Prostate gland (tissue), 2 donors: ENCODE data around the gene TNRC18.
A peak's percentile ranks its signal among the peaks of the same experiment; 100 is the strongest.

Experiments
- POLR2A ChIP-seq: fragments of 450-650 bp; IDR thresholded peaks from one replicate; pipeline ENCODE4 v1.6.1; 2016; ENCODE audit warnings: antibody characterized with exemption, mild to moderate bottlenecking
- POLR2AphosphoS5 ChIP-seq: sonication (generic); formaldehyde crosslinking; IDR thresholded peaks from one replicate; pipeline ENCODE4 v1.6.1; 2017; ENCODE audit warnings: antibody characterized with exemption
- TF ChIP-seq, protein P1 (sequence below), 4 experiments: fragments of 200-600 bp in 2 of 4; fragments of 450-650 bp in 2 of 4; sonication (generic) in 2 of 4; IDR thresholded peaks; 1 replicate in 3 of 4; 2 replicates in 1 of 4; pipeline ENCODE4 v1.5.1; 2016 to 2019; ENCODE audit warnings: antibody characterized with exemption in 4 of 4, mild to moderate bottlenecking in 2 of 4, moderate library complexity in 2 of 4

DNA sequence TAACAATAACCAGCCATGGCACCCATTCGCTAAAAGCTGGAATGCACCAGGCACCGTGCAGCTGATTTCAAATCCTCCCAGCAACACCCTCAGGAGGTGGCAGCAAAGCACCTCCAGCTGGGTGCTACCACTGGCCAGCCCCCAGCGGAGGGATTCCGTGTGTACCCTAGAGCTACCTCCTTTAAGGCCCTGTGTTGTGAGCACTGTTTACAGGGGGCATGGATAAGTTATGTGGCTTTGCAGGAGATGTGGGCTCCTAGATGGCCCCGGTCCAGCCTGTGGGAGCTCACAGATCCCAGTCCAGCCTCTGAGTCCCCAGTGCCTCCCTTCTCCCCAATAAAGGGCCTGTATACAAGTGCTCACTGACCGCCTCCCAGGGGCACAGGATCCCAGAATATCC, 27.1 kb downstream of the TNRC18 start:
- TF ChIP-seq POLR2A: no peak
- TF ChIP-seq, protein P1, sequence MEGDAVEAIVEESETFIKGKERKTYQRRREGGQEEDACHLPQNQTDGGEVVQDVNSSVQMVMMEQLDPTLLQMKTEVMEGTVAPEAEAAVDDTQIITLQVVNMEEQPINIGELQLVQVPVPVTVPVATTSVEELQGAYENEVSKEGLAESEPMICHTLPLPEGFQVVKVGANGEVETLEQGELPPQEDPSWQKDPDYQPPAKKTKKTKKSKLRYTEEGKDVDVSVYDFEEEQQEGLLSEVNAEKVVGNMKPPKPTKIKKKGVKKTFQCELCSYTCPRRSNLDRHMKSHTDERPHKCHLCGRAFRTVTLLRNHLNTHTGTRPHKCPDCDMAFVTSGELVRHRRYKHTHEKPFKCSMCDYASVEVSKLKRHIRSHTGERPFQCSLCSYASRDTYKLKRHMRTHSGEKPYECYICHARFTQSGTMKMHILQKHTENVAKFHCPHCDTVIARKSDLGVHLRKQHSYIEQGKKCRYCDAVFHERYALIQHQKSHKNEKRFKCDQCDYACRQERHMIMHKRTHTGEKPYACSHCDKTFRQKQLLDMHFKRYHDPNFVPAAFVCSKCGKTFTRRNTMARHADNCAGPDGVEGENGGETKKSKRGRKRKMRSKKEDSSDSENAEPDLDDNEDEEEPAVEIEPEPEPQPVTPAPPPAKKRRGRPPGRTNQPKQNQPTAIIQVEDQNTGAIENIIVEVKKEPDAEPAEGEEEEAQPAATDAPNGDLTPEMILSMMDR (IDR thresholded peaks at IDR 0.05): peak in 2 of 4 experiments; percentile 48 to 49
- TF ChIP-seq POLR2AphosphoS5: peak; percentile 11
